Calu3 (cell line): ENCODE data around the gene CHD3. TPM values are rescaled to one million over a fixed set of nuclear protein-coding genes. Genes with fewer than 3 reads are reported as not detected.

Experiments used
- BruUV-seq: library from RNA; stranded (reverse); fragments of 400-500 nt; replicated peaks from 2 replicates; lab custom pipeline; 2021; lab: Mats Ljungman, UMichigan
- CTCF ChIA-PET: fragments of 300-600 bp; sonication (Branson Sonifier 250); formaldehyde crosslinking; loops from one replicate; lab custom pipeline; 2022; ENCODE audit warnings: antibody characterized with exemption; lab: Charles Lee
- DNase-seq: peaks from one replicate; pipeline ENCODE4 v3.0.0; 2022
- H3K27ac Mint-ChIP-seq: one replicate; pipeline ENCODE4 v1.8.0; 2022; ENCODE audit warnings: mixed read lengths; ENCODE audit not compliant: unreplicated experiment
- H3K27me3 Mint-ChIP-seq: one replicate; pipeline ENCODE4 v1.8.0; 2022; ENCODE audit warnings: mixed read lengths; ENCODE audit not compliant: unreplicated experiment
- H3K36me3 Mint-ChIP-seq: one replicate; pipeline ENCODE4 v1.8.0; 2022; ENCODE audit warnings: mild to moderate bottlenecking, moderate library complexity, mixed read lengths; ENCODE audit not compliant: insufficient read depth, unreplicated experiment
- H3K4me1 Mint-ChIP-seq: one replicate; pipeline ENCODE4 v1.8.0; 2022; ENCODE audit warnings: mild to moderate bottlenecking, low read depth, mixed read lengths; ENCODE audit not compliant: unreplicated experiment
- H3K4me3 Mint-ChIP-seq: one replicate; pipeline ENCODE4 v1.8.0; 2022; ENCODE audit warnings: mild to moderate bottlenecking, low read depth, moderate library complexity, mixed read lengths; ENCODE audit not compliant: unreplicated experiment
- H3K9me3 Mint-ChIP-seq: one replicate; pipeline ENCODE4 v1.8.0; 2022; ENCODE audit warnings: low read depth, mixed read lengths; ENCODE audit not compliant: unreplicated experiment
- CTCF ChIP-seq: fragments of 200-600 bp; IDR thresholded peaks from one replicate; pipeline ENCODE4 v1.8.0; 2022; ENCODE audit warnings: antibody characterized with exemption; ENCODE audit not compliant: unreplicated experiment
- intact Hi-C: fragments of 100-400 bp; cut with micrococcal nuclease; formaldehyde crosslinking; loops from one replicate; pipeline ENCODE4 v1.10.0; 2022; ENCODE audit not compliant: unreplicated experiment
- total RNA-seq: library from RNA; stranded (reverse); gene quantifications from 2 replicates; pipeline ENCODE4 v1.2.3, GENCODE V29; 2022

Gene CHD3
- total RNA-seq, 1 experiment from 2014 or later, result 116 TPM

- TSS peak; percentile 17 for BruUV-seq
- TF ChIP-seq CTCF, result no peak
- peaks cover 50% of the 10 kb centered on the region for H3K4me1 Mint-ChIP-seq
- intact Hi-C loops, result no loop called here
- peak overlapping the region; percentile 96 for H3K4me3 Mint-ChIP-seq
- peak overlapping the region; percentile 97 for H3K27ac Mint-ChIP-seq
- H3K36me3 Mint-ChIP-seq, result peaks cover 95% of the 10 kb centered on the region
- DNase-seq, result no peak
- H3K9me3 Mint-ChIP-seq, result no peaks in the 10 kb centered on the region
- no peaks in the 10 kb centered on the region for H3K27me3 Mint-ChIP-seq
- CTCF ChIA-PET, result no interaction called here
These were observed 47.7 kb upstream of the CHD3 start for GRCh38 chr17:7840875-7841274.

- H3K27me3 Mint-ChIP-seq, result no peaks in the 10 kb centered on the region
- no TSS peak for BruUV-seq
- H3K27ac Mint-ChIP-seq, result peak overlapping the region; percentile 97
- intact Hi-C loops, result no loop called here
- peaks cover 90% of the 10 kb centered on the region for H3K36me3 Mint-ChIP-seq
- peak; percentile 72 for DNase-seq
- peak overlapping the region; percentile 96 for H3K4me3 Mint-ChIP-seq
- TF ChIP-seq CTCF, result no peak
- CTCF ChIA-PET, result interaction anchor here (1.1 kb wide), 1 partner anchor 8 kb away, joined by 3 read pairs; no protein-coding TSS in a partner anchor
- H3K9me3 Mint-ChIP-seq, result no peaks in the 10 kb centered on the region
- H3K4me1 Mint-ChIP-seq, result peaks cover 46% of the 10 kb centered on the region
These were observed 47.1 kb upstream of the CHD3 start for GRCh38 chr17:7841396-7841914.

- peak overlapping the region; percentile 97 for H3K27ac Mint-ChIP-seq
- H3K4me1 Mint-ChIP-seq, result peaks cover 41% of the 10 kb centered on the region
- no peaks in the 10 kb centered on the region for H3K27me3 Mint-ChIP-seq
- CTCF ChIA-PET, result interaction anchor here (1.1 to 1.6 kb wide), 2 partner anchors 8 to 98 kb away, joined by 3 to 4 read pairs; no protein-coding TSS in a partner anchor
- intact Hi-C loops, result loop anchor here (2.0 kb wide), 1 partner anchor 15 kb away; the partner anchor contains the start of gene NAA38
- TF ChIP-seq CTCF, result no peak
- H3K4me3 Mint-ChIP-seq, result peak overlapping the region; percentile 96
- H3K36me3 Mint-ChIP-seq, result peaks cover 89% of the 10 kb centered on the region
- peak; percentile 89 for DNase-seq
- H3K9me3 Mint-ChIP-seq, result no peaks in the 10 kb centered on the region
- no TSS peak for BruUV-seq
These were observed 46.6 kb upstream of the CHD3 start for GRCh38 chr17:7841915-7842379.

- H3K27me3 Mint-ChIP-seq, result no peaks in the 10 kb centered on the region
- CTCF ChIA-PET, result interaction anchor here (1.1 to 1.8 kb wide), 3 partner anchors 8 to 99 kb away, joined by 3 to 7 read pairs (median 4); no protein-coding TSS in a partner anchor
- peak; percentile 68 for DNase-seq
- intact Hi-C loops, result loop anchor here (2.0 kb wide), 1 partner anchor 14 kb away; the partner anchor contains the start of gene NAA38
- TF ChIP-seq CTCF, result no peak
- peak overlapping the region; percentile 97 for H3K27ac Mint-ChIP-seq
- H3K36me3 Mint-ChIP-seq, result peaks cover 87% of the 10 kb centered on the region
- no peaks in the 10 kb centered on the region for H3K9me3 Mint-ChIP-seq
- H3K4me3 Mint-ChIP-seq, result peak overlapping the region; percentile 96
- BruUV-seq, result no TSS peak
- peaks cover 35% of the 10 kb centered on the region for H3K4me1 Mint-ChIP-seq
These were observed 46.0 kb upstream of the CHD3 start for GRCh38 chr17:7842380-7843256.
